ENCODE data around the gene COG4. TPM values are rescaled to one million over a fixed set of nuclear protein-coding genes. Genes with fewer than 3 reads are reported as not detected.

The COG4 gene
- total RNA-seq, 1 experiment from 2014 or later = 45.4 TPM

DNA sequence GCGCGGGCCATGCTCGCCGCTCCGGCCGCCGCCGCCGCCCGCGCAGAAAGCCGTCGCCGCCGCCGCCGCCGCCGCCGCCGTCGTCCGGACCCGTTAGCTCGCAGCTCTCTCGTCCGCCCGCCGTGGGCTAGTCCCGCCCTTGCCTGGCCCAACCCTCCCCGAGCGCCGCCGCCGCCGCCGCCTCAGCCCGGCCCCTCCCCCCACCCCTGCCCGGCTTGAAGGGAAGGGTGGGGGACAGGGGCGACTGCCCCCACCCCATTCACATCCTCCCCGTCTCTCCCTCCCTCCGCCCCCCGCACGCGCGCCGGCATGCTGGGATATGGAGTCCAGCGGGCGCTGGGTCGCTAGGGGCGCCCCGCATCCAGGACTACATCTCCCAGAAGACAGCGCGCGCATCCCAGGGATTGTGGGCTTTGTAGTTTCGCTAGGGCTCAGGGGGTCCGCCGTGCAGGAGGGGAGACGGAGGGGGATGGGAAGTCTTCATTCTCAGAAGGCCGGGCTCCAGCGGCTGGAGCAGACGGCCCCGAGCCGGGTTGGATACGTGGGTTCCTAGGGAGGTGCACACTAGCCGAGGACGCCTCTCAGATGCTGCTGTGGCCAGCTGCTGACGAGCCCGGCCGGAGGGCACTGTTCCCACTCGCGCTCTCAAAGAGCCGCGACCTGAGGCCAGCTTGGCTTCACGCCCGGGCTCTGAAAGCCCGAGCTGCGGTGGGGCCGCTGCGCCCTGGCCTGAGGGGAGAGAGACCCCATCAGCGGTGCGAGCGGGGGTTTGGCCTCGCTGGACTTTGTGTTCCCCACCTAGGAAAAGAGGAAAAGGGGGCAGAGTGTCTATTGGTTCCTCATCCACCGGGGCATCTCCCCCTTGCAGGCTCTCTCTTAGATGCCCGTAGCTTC lies 84.1 kb downstream of the COG4 start, which contains the start of gene ST3GAL2:
Gene ST3GAL2, minus strand, starts transcription at position 132 of the 894 bp plus-strand sequence. CDS start 40,570 bp downstream, outside the sequence.
- ChIA-PET CTCF (no interaction called here), POLR2A (interaction anchor here (1.1 kb wide), 1 partner anchor 58 kb away, joined by 3 read pairs; no protein-coding TSS in a partner anchor)
- in situ Hi-C loops (cut with HindIII; ENCODE audit: low pct_unique_long_range_greater_than_20kb, low sequenced_read_pairs) (no loop called here), intact Hi-C loops (cut with micrococcal nuclease; ENCODE audit: unreplicated experiment) (no loop called here)
- Histone ChIP-seq H3K4me1 (ENCODE audit: control insufficient read depth, insufficient read depth, low read length) (peaks cover 25% of the 10 kb centered on the region), H3K27me3 (ENCODE audit: control insufficient read depth, insufficient read depth, low read length) (no peaks in the 10 kb centered on the region), H3K36me3 (ENCODE audit: control insufficient read depth, insufficient read depth, low read length) (no peaks in the 10 kb centered on the region; the same call in none of the 2 replicates), H3K4me3 (ENCODE audit: low read depth in 2 of 2, low read length in 2 of 2) (peak within 1 kb of the TSS; percentile 86 to 90), H3K9me3 (ENCODE audit: control insufficient read depth, insufficient read depth, low read depth, low read length) (no peaks in the 10 kb centered on the region), H3K27ac (ENCODE audit: low read length) (peak within 1 kb of the TSS; percentile 95)
- TF ChIP-seq SIN3A (IDR thresholded peaks at IDR 0.05; ENCODE audit: borderline replicate concordance, insufficient read depth, low read depth, low read length) = peak; percentile 41; the same call in 1 of the 2 replicates
- TF ChIP-seq TCF7L2 (IDR thresholded peaks at IDR 0.05; ENCODE audit: low read depth, low read length) = no peak
- DNase-seq (ENCODE audit: low read depth, low spot score) (peak; percentile 42), ATAC-seq (peak; percentile 94)
- no TSS peak for BruUV-seq (replicated peaks)

DNA sequence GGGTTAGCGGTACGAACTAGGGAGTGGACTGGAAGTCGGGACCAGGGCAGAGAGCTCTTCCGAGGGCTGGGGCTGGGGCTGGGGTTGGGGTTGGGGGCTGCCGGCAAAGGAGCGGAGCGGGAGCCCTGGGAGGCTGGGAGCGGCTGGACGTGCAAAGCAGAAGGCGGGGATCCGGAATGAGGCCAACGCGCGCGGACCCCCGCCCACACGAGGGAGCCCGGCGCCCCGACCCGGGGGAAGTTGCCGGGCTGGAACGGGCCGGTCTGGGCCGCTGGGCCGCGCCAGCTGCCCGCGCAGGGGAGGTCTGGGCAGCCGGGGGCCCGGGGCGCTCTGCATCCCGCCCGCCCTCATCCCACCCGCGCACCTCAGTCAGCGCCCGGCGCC lies 84.8 kb downstream of the COG4 start:
- no TSS peak for BruUV-seq (replicated peaks)
- H3K9me3 ChIP-seq (ENCODE audit: control insufficient read depth, insufficient read depth, low read depth, low read length) = no peaks in the 10 kb centered on the region
- intact Hi-C loops (cut with micrococcal nuclease; ENCODE audit: unreplicated experiment) = no loop called here
- H3K36me3 ChIP-seq (ENCODE audit: control insufficient read depth, insufficient read depth, low read length) = no peaks in the 10 kb centered on the region; the same call in none of the 2 replicates
- no peak for TF ChIP-seq SIN3A (IDR thresholded peaks at IDR 0.05; ENCODE audit: borderline replicate concordance, insufficient read depth, low read depth, low read length)
- TF ChIP-seq TCF7L2 (IDR thresholded peaks at IDR 0.05; ENCODE audit: low read depth, low read length) = no peak
- TF ChIP-seq, protein P1, sequence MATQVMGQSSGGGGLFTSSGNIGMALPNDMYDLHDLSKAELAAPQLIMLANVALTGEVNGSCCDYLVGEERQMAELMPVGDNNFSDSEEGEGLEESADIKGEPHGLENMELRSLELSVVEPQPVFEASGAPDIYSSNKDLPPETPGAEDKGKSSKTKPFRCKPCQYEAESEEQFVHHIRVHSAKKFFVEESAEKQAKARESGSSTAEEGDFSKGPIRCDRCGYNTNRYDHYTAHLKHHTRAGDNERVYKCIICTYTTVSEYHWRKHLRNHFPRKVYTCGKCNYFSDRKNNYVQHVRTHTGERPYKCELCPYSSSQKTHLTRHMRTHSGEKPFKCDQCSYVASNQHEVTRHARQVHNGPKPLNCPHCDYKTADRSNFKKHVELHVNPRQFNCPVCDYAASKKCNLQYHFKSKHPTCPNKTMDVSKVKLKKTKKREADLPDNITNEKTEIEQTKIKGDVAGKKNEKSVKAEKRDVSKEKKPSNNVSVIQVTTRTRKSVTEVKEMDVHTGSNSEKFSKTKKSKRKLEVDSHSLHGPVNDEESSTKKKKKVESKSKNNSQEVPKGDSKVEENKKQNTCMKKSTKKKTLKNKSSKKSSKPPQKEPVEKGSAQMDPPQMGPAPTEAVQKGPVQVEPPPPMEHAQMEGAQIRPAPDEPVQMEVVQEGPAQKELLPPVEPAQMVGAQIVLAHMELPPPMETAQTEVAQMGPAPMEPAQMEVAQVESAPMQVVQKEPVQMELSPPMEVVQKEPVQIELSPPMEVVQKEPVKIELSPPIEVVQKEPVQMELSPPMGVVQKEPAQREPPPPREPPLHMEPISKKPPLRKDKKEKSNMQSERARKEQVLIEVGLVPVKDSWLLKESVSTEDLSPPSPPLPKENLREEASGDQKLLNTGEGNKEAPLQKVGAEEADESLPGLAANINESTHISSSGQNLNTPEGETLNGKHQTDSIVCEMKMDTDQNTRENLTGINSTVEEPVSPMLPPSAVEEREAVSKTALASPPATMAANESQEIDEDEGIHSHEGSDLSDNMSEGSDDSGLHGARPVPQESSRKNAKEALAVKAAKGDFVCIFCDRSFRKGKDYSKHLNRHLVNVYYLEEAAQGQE (IDR thresholded peaks at IDR 0.05; ENCODE audit: insufficient read depth in 1 of 2, low read depth in 2 of 2, low read length in 1 of 2) = no peak
- TF ChIP-seq POLR2AphosphoS5 (IDR thresholded peaks at IDR 0.05; ENCODE audit: low read depth, low read length) = no peak
- TF ChIP-seq, protein P2, sequence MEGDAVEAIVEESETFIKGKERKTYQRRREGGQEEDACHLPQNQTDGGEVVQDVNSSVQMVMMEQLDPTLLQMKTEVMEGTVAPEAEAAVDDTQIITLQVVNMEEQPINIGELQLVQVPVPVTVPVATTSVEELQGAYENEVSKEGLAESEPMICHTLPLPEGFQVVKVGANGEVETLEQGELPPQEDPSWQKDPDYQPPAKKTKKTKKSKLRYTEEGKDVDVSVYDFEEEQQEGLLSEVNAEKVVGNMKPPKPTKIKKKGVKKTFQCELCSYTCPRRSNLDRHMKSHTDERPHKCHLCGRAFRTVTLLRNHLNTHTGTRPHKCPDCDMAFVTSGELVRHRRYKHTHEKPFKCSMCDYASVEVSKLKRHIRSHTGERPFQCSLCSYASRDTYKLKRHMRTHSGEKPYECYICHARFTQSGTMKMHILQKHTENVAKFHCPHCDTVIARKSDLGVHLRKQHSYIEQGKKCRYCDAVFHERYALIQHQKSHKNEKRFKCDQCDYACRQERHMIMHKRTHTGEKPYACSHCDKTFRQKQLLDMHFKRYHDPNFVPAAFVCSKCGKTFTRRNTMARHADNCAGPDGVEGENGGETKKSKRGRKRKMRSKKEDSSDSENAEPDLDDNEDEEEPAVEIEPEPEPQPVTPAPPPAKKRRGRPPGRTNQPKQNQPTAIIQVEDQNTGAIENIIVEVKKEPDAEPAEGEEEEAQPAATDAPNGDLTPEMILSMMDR (IDR thresholded peaks at IDR 0.05) = no peak
- H3K27ac ChIP-seq (ENCODE audit: low read length) = peak overlapping the region; percentile 95
- H3K4me3 ChIP-seq (ENCODE audit: low read depth in 2 of 2, low read length in 2 of 2) = peak overlapping the region; percentile 86 to 90
- H3K27me3 ChIP-seq (ENCODE audit: control insufficient read depth, insufficient read depth, low read length) = no peaks in the 10 kb centered on the region
- in situ Hi-C loops (cut with HindIII; ENCODE audit: low pct_unique_long_range_greater_than_20kb, low sequenced_read_pairs) = no loop called here
- peaks cover 31% of the 10 kb centered on the region for H3K4me1 ChIP-seq (ENCODE audit: control insufficient read depth, insufficient read depth, low read length)
- ChIA-PET POLR2A (interaction anchor here (1.1 kb wide), 1 partner anchor 57 kb away, joined by 3 read pairs; no protein-coding TSS in a partner anchor), CTCF (no interaction called here)
- peak; percentile 46 for ATAC-seq
- DNase-seq (ENCODE audit: low read depth, low spot score) = no peak
